SK-N-DZ (cell line): ENCODE results near the gene HOXA11.

Experiments used
- DNase-seq: peaks from one replicate; pipeline ENCODE4 v3.0.0-alpha.2; 2015; ENCODE audit warnings: low spot score
- small RNA-seq, 2 experiments: library from RNA; depleted of rRNA; stranded (forward); fragments of <200 nt; gene quantifications; one replicate each; pipeline ENCODE3, GENCODE V24; 2014

Gene HOXA11

DNA sequence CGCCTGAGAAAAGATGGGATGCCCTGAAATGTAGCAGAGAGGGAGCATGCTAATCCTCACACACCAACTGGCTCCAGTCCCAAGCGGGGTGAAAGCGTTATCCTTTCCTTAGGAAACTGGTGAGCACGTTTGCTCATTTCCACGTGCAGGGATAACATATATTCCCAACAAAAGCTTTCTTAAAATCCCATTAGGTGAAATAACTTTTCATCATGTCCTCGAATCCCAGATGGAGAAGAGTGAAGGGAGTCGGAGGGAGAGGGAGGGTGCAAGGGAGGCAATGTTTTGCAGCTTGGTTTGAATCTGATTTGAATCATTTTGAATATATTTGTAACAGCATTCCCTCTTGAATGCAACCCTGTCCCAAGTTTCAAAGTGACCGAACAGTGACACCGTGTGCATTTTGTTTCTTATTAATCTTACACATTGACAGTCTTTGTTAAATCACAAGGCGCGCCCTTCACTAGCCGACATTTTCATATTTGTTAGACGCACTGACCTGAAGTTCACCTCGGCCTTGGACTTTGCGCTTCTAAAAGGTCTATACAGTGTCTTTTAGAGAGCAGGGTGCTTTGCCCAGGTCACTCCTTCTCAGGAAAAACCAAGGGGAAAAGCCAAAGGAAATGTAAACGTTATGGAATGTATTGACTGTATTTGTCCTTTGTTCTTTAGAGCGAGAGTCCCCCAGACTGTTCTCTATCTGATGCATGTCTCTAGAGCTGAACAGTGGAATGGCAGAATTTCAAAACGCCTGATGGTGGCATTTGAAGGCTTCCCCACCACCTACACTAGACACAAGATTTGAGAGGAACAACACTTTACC, 51.4 kb downstream of the HOXA11 start:
- DNase-seq: no peak

DNA sequence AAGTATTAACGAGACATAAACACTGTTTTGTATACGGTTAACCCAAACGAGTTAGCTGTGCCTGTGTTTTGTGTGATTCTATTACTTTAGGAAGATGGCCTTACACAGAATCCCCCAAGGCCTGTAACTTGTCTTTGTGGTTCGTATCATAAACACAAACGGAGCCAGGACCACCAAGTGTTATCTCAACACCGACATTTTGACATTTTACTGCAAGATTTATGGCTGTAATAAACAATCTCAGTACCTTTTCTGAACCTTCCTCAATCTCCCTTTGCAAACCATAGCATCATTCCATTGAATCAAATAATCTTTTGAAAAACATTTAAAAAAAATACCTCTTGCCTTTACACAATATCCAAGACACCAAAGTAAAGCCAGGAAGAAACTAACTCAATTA, 52.1 kb downstream of the HOXA11 start:
- DNase-seq: no peak

- DNase-seq: no peak
Measured at GRCh38 chr7:27132214-27132613, 52.8 kb downstream of the HOXA11 start.

GRCh38 chr7:27131390-27131819, 53.6 kb downstream of the HOXA11 start:
- no peak for DNase-seq

Small RNA genes within 50 kb of the gene (small RNA-seq; reads per million reads assigned to genes)
- gene AC004080.5 (0 reads per million in 2 experiments), gene RF02140 (0 reads per million in 2 experiments), gene RF02141 (0 reads per million in 2 experiments)
